ENCODE measurements around the gene DTHD1. TPM values are rescaled to one million over a fixed set of nuclear protein-coding genes. Genes with fewer than 3 reads are reported as not detected.

DTHD1 gene
- total RNA-seq, 1 donor from 2014 or later, result 0.64 TPM

GRCh38 chr4:36310793-36311192 is 29.4 kb downstream of the DTHD1 start:
- intact Hi-C loops (cut with micrococcal nuclease), result loop anchor here (1.0 kb wide), 1 partner anchor 24 kb away; no protein-coding TSS in a partner anchor

GRCh38 chr4:36312511-36312910 is 31.1 kb downstream of the DTHD1 start:
- intact Hi-C loops (cut with micrococcal nuclease), result no loop called here

- intact Hi-C loops (cut with micrococcal nuclease), result no loop called here
Observed at GRCh38 chr4:36313301-36313700, 31.9 kb downstream of the DTHD1 start.

- intact Hi-C loops (cut with micrococcal nuclease), result no loop called here
Observed at GRCh38 chr4:36313703-36314102, 32.3 kb downstream of the DTHD1 start.

- intact Hi-C loops (cut with micrococcal nuclease), result no loop called here
Observed at GRCh38 chr4:36316607-36317006, 35.2 kb downstream of the DTHD1 start.

GRCh38 chr4:36317721-36318120 is 36.3 kb downstream of the DTHD1 start:
- intact Hi-C loops (cut with micrococcal nuclease), result no loop called here

- intact Hi-C loops (cut with micrococcal nuclease), result loop anchor here (10.0 kb wide), 1 partner anchor 1364 kb away; the partner anchor contains the start of gene RELL1
Observed at GRCh38 chr4:36320117-36320896, 38.9 kb downstream of the DTHD1 start.

- intact Hi-C loops (cut with micrococcal nuclease), result loop anchor here (10.0 kb wide), 1 partner anchor 1364 kb away; the partner anchor contains the start of gene RELL1
Observed at GRCh38 chr4:36321176-36321575, 39.8 kb downstream of the DTHD1 start.

- intact Hi-C loops (cut with micrococcal nuclease), result loop anchor here (1.0 to 10.0 kb wide), 10 partner anchors 9 to 1362 kb away; partner anchors contain the start of gene RELL1
Observed at GRCh38 chr4:36322921-36323354, 41.5 kb downstream of the DTHD1 start.

- intact Hi-C loops (cut with micrococcal nuclease), result loop anchor here (1.0 to 10.0 kb wide), 10 partner anchors 8 to 1361 kb away; partner anchors contain the start of gene RELL1
Observed at GRCh38 chr4:36323816-36324419, 42.5 kb downstream of the DTHD1 start.

- intact Hi-C loops (cut with micrococcal nuclease), result loop anchor here (1.0 to 10.0 kb wide), 2 partner anchors 23 to 1360 kb away; partner anchors contain the start of gene RELL1
Observed at GRCh38 chr4:36324808-36325207, 43.4 kb downstream of the DTHD1 start.

- intact Hi-C loops (cut with micrococcal nuclease), result loop anchor here (1.0 to 10.0 kb wide), 2 partner anchors 23 to 1359 kb away; partner anchors contain the start of gene RELL1
Observed at GRCh38 chr4:36325499-36325898, 44.1 kb downstream of the DTHD1 start.

GRCh38 chr4:36325926-36326325 is 44.5 kb downstream of the DTHD1 start:
- intact Hi-C loops (cut with micrococcal nuclease), result loop anchor here (1.0 to 10.0 kb wide), 2 partner anchors 22 to 1359 kb away; partner anchors contain the start of gene RELL1

- intact Hi-C loops (cut with micrococcal nuclease), result loop anchor here (10.0 kb wide), 1 partner anchor 1358 kb away; the partner anchor contains the start of gene RELL1
Observed at GRCh38 chr4:36326476-36327029, 45.1 kb downstream of the DTHD1 start.

GRCh38 chr4:36327400-36327799 is 46.0 kb downstream of the DTHD1 start:
- intact Hi-C loops (cut with micrococcal nuclease), result loop anchor here (10.0 kb wide), 1 partner anchor 1357 kb away; the partner anchor contains the start of gene RELL1

- intact Hi-C loops (cut with micrococcal nuclease), result loop anchor here (10.0 kb wide), 1 partner anchor 1357 kb away; the partner anchor contains the start of gene RELL1
Observed at GRCh38 chr4:36328130-36328529, 46.7 kb downstream of the DTHD1 start.

GRCh38 chr4:36329228-36329627 is 47.8 kb downstream of the DTHD1 start:
- intact Hi-C loops (cut with micrococcal nuclease), result loop anchor here (10.0 kb wide), 1 partner anchor 1356 kb away; the partner anchor contains the start of gene RELL1

GRCh38 chr4:36330796-36331195 is 49.4 kb downstream of the DTHD1 start:
- intact Hi-C loops (cut with micrococcal nuclease), result no loop called here

GRCh38 chr4:36332023-36332781 is 50.8 kb downstream of the DTHD1 start:
- intact Hi-C loops (cut with micrococcal nuclease), result loop anchor here (1.0 kb wide), 1 partner anchor 9 kb away; no protein-coding TSS in a partner anchor

- intact Hi-C loops (cut with micrococcal nuclease), result loop anchor here (1.0 kb wide), 1 partner anchor 9 kb away; no protein-coding TSS in a partner anchor
Observed at GRCh38 chr4:36332782-36333131, 51.3 kb downstream of the DTHD1 start.

Data from T-helper 1 cell treated with Interleukin-12 subunit alpha and Interleukin-12 subunit beta and Interleukin-4 antibody, amounts not matched to agents 30 ng/mL and 1 ng/mL, for 36 hours (primary cell).